CMK (cell line): Measurements from ENCODE around the gene STK33.

Experiments
- DNase-seq: peaks from one replicate; pipeline ENCODE4 v3.0.0-alpha.2; 2010; ENCODE audit warnings: low read depth

STK33 gene

GRCh38 chr11:8356216-8356615 is 237.8 kb downstream of the STK33 start:
- DNase-seq, result no peak

- no peak for DNase-seq
Measured at GRCh38 chr11:8355416-8355742, 238.6 kb downstream of the STK33 start.

GRCh38 chr11:8354622-8355415 is 239.2 kb downstream of the STK33 start:
- no peak for DNase-seq

- DNase-seq, result no peak
Measured at GRCh38 chr11:8352876-8353505, 241.0 kb downstream of the STK33 start.

- no peak for DNase-seq
Measured at GRCh38 chr11:8352103-8352875, 241.7 kb downstream of the STK33 start.

GRCh38 chr11:8351223-8351622 is 242.8 kb downstream of the STK33 start:
- DNase-seq, result no peak

- no peak for DNase-seq
Measured at GRCh38 chr11:8347978-8348377, 246.1 kb downstream of the STK33 start.

GRCh38 chr11:8346157-8346755 is 247.8 kb downstream of the STK33 start:
- no peak for DNase-seq

GRCh38 chr11:8345179-8345578 is 248.8 kb downstream of the STK33 start:
- no peak for DNase-seq

GRCh38 chr11:8344346-8344745 is 249.7 kb downstream of the STK33 start:
- DNase-seq, result no peak

GRCh38 chr11:8342821-8343681 is 251.0 kb downstream of the STK33 start:
- no peak for DNase-seq

- no peak for DNase-seq
Measured at GRCh38 chr11:8341996-8342395, 252.0 kb downstream of the STK33 start.
